ENCODE data around the gene CRISP3.
"Not testable (repeated sequence)": the region's sequence is repeated elsewhere in the genome, so short reads cannot be mapped to it uniquely, and the experiment has no call there.

The CRISP3 gene

GRCh38 chr6:49733680-49734079 lies 10.5 kb downstream of the CRISP3 start:
- no peak overlapping the region for H3K4me3 ChIP-seq (replicated peaks; ENCODE audit: low read depth, low read length)
- TF ChIP-seq CTCF (IDR thresholded peaks at IDR 0.05; ENCODE audit: low read length, missing control alignments): no peak
- DNase-seq (ENCODE audit: low read depth): no peak

- H3K4me3 ChIP-seq (replicated peaks; ENCODE audit: low read depth, low read length): no peak overlapping the region
- no peak for DNase-seq (ENCODE audit: low read depth)
- no peak for TF ChIP-seq CTCF (IDR thresholded peaks at IDR 0.05; ENCODE audit: low read length, missing control alignments)
Measured at GRCh38 chr6:49732781-49733180, 11.4 kb downstream of the CRISP3 start.

- DNase-seq (ENCODE audit: low read depth): no peak
- no peak for TF ChIP-seq CTCF (IDR thresholded peaks at IDR 0.05; ENCODE audit: low read length, missing control alignments)
- H3K4me3 ChIP-seq (replicated peaks; ENCODE audit: low read depth, low read length): no peak overlapping the region
Measured at GRCh38 chr6:49730251-49730650, 13.9 kb downstream of the CRISP3 start.

GRCh38 chr6:49723917-49724316 lies 20.3 kb downstream of the CRISP3 start:
- not testable (repeated sequence) for DNase-seq (ENCODE audit: low read depth); H3K4me3 ChIP-seq (replicated peaks; ENCODE audit: low read depth, low read length)

- no peak for TF ChIP-seq CTCF (IDR thresholded peaks at IDR 0.05; ENCODE audit: low read length, missing control alignments)
- H3K4me3 ChIP-seq (replicated peaks; ENCODE audit: low read depth, low read length): no peak overlapping the region
- no peak for DNase-seq (ENCODE audit: low read depth)
Measured at GRCh38 chr6:49721297-49721696, 22.9 kb downstream of the CRISP3 start.

GRCh38 chr6:49720372-49720771 lies 23.8 kb downstream of the CRISP3 start:
- no peak overlapping the region for H3K4me3 ChIP-seq (replicated peaks; ENCODE audit: low read depth, low read length)
- DNase-seq (ENCODE audit: low read depth): no peak
- TF ChIP-seq CTCF (IDR thresholded peaks at IDR 0.05; ENCODE audit: low read length, missing control alignments): no peak

GRCh38 chr6:49713346-49713745 lies 30.8 kb downstream of the CRISP3 start, which contains the start of gene CRISP2:
CRISP2 (minus strand) TSS chr6:49713543; CDS start chr6:49709196, 4,347 bp downstream.
- TF ChIP-seq CTCF (IDR thresholded peaks at IDR 0.05; ENCODE audit: low read length, missing control alignments): no peak

More at GRCh38 chr6:49713346-49713745, 30.8 kb downstream of the CRISP3 start, which contains the start of gene CRISP2:
- DNase-seq (ENCODE audit: low read depth): no peak
- no peak within 1 kb of the TSS for H3K4me3 ChIP-seq (replicated peaks; ENCODE audit: low read depth, low read length)
